ENCODE measurements around the gene ZBED1.

- no peak for TF ChIP-seq CTCF (IDR thresholded peaks at IDR 0.05)
- TF ChIP-seq POLR2A (IDR thresholded peaks at IDR 0.05): no peak
Measured at GRCh38 chrX:2469196-2469685, 31.5 kb downstream of the ZBED1 start.
